AG09309 (cell line): ENCODE data around the gene TMPRSS12.

Experiments used
- DNase-seq: peaks from one replicate; pipeline ENCODE4 v3.0.0-alpha.2; 2010; ENCODE audit warnings: low read depth
- H3K4me3 ChIP-seq: 2 replicates; pipeline ENCODE4 v1.5.1; 2011; ENCODE audit warnings: mild to moderate bottlenecking, low read depth, low read length, moderate library complexity; ENCODE audit not compliant: control insufficient read depth
- TF ChIP-seq, protein P1 (sequence below): IDR thresholded peaks from 2 replicates; pipeline ENCODE4 v1.5.1; 2011; ENCODE audit warnings: mild to moderate bottlenecking, low read depth, low read length, inconsistent platforms; ENCODE audit not compliant: insufficient read depth, control insufficient read depth; ENCODE audit errors: missing control alignments

Gene TMPRSS12

GRCh38 chr12:50922820-50923219 lies 80.1 kb downstream of the TMPRSS12 start:
- TF ChIP-seq, protein P1, sequence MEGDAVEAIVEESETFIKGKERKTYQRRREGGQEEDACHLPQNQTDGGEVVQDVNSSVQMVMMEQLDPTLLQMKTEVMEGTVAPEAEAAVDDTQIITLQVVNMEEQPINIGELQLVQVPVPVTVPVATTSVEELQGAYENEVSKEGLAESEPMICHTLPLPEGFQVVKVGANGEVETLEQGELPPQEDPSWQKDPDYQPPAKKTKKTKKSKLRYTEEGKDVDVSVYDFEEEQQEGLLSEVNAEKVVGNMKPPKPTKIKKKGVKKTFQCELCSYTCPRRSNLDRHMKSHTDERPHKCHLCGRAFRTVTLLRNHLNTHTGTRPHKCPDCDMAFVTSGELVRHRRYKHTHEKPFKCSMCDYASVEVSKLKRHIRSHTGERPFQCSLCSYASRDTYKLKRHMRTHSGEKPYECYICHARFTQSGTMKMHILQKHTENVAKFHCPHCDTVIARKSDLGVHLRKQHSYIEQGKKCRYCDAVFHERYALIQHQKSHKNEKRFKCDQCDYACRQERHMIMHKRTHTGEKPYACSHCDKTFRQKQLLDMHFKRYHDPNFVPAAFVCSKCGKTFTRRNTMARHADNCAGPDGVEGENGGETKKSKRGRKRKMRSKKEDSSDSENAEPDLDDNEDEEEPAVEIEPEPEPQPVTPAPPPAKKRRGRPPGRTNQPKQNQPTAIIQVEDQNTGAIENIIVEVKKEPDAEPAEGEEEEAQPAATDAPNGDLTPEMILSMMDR = no peak
- DNase-seq = peak; percentile 4
- H3K4me3 ChIP-seq = no peak overlapping the region

GRCh38 chr12:50923361-50924130 lies 80.8 kb downstream of the TMPRSS12 start:
- TF ChIP-seq, protein P1 = no peak
- no peak for DNase-seq
- H3K4me3 ChIP-seq = no peak overlapping the region

DNA sequence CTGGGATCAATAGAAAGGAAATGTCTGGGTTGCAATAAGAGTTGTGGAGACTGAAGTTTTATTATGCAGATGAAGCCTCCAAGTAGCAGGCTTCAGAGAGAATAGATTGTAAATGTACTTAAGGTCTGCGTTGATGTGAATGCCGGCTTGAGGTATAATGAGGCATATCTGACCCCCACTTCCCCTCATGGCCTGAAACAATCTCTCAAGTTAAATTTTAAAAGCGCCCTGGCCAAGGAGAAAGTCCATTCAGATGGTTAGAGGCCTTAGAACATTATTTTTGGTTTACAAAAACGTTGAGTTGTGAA lies 81.4 kb downstream of the TMPRSS12 start:
- TF ChIP-seq, protein P1 = no peak
- DNase-seq = no peak
- H3K4me3 ChIP-seq = peak overlapping the region; percentile 24

DNA sequence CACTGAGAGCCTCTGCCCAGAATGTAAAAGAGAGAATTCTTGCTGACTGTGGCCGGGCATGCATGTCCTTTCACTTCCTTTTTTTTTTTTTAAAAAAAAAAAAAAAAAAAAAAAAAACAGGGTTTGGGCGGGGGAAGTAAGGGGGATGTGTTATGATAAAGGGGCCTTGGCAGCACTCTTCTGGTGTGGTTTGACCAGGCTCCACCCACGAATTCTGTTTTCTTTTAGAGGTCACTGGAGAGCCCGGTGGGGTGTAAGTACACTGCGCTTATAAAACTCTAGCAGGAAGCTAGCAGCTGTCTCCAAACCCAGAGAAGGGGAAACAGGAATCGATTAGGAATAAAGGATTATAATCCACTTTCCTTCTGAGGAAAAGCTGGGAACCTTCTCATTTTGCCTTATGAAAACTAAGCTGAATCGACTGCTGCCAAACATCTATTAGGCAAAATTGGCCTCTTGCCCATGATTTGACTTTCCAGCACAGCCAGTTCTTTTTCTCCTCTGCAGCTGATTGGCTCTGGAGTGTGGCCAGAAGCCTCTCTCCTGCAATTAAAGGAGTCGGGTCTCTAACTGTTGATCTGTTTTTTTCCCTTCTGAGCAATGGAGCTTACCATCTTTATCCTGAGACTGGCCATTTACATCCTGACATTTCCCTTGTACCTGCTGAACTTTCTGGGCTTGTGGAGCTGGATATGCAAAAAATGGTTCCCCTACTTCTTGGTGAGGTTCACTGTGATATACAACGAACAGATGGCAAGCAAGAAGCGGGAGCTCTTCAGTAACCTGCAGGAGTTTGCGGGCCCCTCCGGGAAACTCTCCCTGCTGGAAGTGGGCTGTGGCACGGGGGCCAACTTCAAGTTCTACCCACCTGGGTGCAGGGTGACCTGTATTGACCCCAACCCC lies 82.0 kb downstream of the TMPRSS12 start:
- DNase-seq = peak; percentile 54
- TF ChIP-seq, protein P1 = no peak
- H3K4me3 ChIP-seq = peak overlapping the region; percentile 40

DNA sequence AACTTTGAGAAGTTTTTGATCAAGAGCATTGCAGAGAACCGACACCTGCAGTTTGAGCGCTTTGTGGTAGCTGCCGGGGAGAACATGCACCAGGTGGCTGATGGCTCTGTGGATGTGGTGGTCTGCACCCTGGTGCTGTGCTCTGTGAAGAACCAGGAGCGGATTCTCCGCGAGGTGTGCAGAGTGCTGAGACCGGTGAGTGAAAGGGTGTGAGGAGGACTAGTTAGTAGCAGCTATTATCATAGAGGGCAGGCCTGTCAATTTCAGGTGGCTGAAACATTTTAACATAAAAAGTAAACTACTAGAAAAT lies 82.6 kb downstream of the TMPRSS12 start:
- peak overlapping the region; percentile 40 for H3K4me3 ChIP-seq
- TF ChIP-seq, protein P1 = no peak
- DNase-seq = no peak

DNA sequence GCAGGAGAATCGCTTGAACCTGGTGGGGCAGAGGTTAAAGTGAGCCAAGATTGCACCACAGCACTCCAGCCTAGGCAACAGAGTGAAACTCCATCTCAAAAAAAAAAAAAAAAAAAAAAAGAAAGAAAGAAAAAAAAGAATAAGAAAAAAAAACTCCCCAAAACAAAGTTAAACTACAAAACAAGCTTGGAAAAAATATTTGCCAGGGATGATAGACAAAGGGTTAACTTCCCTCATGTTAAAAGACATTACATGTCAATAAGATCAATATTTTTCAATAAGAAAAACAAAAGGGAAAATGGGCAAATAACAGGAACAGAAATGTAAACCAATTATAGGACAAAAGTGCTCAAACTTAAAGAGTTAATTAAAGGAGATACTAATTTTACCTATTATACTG lies 83.2 kb downstream of the TMPRSS12 start:
- TF ChIP-seq, protein P1 = no peak
- DNase-seq = no peak
- no peak overlapping the region for H3K4me3 ChIP-seq
